NCI-H146 (cell line): ENCODE results near the gene TMEM219.
"Not testable (repeated sequence)": the region's sequence is repeated elsewhere in the genome, so short reads cannot be mapped to it uniquely, and the experiment has no call there.

Experiments used
- DNase-seq: peaks from one replicate; lab custom pipeline; 2025; lab: John Stamatoyannopoulos, UW

The TMEM219 gene

DNA sequence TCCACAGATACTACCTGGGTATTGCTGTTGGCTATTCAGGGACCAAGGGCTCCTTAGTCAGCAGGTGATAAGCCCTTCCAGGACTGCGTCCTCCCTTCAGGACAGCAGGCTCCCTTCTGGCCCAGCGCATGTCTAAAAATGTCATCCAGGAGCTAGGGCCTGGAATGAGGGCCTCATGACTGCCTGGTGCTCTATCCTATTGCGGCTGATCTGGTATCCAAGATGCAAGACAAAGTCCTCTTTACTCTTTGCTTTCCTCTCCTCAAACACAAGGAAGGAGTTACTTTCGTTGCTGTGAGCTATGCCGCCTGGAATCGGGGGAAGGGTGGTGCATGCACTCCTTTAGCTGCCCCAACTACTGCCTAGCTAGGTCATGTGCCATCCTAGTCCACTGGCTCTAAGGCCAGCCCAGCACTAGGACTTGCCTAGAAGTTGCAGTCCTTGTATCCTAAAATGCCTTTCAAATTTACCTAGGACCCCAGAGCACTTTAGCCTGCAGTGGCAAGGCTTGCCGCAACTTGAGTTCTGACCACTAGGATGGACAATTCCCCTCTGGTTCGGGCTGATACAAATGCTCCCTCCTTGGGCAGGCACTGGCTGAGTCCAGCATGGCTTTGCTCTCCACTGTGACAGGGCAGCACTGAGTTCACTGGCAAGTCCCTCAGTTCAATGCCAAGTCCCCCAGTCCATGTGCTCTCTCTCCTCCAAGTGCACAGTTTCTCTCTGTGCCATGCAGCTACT, 10.1 kb upstream of the TMEM219 start:
- no peak for DNase-seq

DNA sequence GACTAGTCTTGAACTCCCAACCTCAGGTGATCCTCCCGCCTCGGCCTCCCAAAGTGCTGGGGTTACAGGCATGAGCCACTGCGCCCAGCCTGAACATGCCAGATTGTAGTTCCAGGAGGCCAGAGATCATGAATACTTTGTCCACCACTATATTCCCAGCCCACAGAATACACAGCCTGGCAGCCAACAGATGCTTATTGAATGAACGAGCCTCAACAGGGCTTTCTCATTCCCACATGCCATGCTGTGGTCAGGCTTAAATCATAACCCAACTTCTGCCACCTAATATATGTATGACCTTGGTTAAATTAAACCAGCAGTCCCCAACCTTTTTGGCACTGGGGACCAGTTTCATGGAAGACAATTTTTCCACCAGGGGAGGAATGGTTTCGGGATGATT, 3.1 kb upstream of the TMEM219 start:
- DNase-seq: no peak

DNA sequence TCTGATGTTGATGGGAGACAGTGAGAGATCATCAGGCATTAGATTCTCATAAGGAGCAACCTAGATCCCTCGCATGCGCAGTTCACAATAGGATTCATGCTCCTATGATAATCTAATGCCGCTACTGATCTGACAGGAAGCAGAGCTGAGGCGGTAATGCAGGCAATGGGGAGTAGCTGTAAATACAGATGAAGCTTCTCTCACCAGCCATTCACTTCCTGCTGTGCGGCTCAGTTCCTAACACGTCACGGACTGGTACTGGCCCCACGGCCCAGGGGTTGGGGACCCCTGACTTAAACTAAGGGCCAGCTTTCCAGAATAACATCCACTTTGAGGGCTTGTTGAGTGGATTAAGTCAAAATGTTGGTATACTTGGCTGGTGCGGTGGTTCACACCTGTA, 2.6 kb upstream of the TMEM219 start:
- DNase-seq: no peak

DNA sequence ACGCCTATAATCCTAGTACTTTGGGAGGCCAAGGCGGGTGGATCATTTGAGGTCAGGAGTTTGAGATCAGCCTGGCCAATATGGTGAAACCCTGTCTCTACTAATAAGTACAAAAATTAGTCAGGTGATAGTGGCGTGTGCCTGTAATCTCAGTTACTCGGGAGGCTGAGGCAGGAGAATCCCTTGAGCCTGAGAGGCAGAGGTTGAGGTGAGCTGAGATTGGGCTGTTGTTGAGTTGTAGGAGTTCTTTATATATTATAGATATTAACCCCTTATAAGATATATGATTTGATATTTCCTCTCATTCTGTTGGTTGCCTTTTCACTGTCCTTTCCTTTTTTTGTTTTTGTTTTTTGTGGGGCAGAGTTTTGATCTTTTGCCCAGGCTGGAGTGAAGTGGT, 2.1 kb upstream of the TMEM219 start:
- DNase-seq: not testable (repeated sequence)

DNA sequence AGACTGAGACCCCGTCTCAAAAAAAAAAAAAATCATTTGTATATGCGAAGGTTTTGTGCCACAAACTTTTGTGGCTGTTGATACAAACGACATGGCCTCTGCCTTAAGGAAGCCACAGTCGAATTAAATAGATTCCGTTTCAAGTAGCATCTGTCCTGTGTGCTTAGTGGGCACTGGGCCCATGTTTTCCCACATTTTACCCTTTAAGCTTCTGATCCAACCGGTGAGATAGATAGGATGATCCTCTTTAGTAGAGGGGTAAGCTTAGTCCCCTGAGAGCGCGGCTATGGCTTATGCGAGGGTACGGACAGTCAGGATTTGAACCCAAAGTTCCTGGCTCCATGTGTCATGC, 776 bp upstream of the TMEM219 start:
- DNase-seq: no peak

DNA sequence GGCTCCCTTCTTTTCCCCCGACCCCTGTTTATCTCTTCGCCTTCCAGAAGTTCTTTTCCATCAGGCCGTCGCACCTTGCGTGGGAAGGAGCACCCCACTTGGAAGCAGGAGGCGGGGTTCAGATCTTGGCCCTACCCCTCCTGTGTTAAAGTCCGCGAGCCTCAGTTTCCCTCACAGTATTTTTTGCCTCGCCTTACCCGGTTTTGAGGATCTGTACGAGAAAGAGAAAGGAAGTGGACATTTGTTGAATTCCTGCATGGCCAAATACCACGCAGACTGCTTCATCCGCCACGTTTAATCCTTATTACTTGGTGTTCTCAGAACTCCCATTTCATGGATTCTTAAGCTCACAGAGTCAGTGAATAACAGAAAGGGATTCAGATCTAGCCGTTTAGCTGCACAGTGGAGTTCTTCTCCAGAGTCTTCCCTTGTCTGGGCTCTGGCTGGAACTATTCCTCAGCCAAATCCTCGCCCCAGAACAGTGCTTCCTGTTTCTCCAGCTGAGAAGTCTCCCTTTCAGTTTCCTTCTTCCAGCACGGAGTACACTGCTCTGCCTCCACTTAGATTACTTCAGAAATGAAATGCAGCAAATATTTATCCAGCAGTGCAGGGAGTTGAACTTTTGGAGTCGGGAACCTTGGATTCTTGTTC, 590 bp downstream of the TMEM219 start:
- DNase-seq: no peak

DNA sequence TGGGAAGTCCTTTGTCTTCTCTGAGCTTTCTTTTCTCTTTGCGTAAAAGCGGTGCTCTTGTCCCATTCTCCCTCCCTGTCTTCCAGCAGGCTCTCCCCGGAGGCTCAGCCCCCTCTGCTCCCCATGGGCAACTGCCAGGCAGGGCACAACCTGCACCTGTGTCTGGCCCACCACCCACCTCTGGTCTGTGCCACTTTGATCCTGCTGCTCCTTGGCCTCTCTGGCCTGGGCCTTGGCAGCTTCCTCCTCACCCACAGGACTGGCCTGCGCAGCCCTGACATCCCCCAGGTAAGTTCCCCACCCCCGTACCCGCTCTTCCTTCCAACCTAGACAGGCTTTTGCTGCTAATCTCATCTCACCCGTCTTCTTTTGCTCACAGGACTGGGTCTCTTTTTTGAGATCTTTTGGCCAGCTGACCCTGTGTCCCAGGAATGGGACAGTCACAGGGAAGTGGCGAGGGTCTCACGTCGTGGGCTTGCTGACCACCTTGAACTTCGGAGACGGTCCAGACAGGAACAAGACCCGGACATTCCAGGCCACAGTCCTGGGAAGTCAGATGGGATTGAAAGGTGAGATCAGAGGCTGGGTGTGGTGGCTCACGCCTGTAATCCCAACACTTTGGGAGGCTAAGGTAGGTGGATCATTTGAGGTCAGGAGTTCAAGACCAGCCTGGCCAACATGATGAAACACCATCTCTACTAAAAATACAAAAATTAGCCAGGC, 1.3 kb downstream of the TMEM219 start:
- no peak for DNase-seq

DNA sequence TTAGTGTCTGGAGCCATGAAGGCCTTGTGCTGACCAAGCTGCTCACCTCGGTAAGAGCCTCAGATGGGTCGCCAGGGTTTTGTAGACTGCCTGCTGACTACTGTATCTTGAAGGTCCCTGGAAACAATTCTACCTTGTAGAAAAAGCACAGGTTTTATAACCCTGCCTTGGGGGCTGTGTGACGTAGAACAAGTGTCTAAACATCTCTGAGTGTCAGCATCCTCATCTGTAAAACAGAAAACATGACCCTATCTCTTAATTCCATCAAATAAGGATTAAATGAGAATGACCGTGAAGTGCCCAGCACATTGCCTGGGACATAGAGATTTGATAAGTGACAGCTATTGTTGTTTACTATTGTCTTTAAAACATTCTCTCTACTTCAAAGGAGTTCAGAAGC, 6.3 kb downstream of the TMEM219 start:
- DNase-seq: no peak

DNA sequence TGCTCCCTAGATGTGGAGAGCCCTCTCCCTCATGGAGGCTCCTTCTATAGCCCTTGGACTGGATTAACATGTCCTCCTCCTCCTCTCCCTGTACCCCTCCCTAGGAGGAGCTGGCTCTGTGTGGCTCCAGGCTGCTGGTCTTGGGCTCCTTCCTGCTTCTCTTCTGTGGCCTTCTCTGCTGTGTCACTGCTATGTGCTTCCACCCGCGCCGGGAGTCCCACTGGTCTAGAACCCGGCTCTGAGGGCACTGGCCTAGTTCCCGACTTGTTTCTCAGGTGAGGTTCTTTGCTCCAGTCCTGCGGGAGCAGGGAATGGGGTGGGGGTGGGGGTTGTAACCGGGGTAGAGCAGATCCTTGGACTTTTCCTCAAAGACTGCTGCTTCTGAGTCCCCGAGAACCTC, 9.4 kb downstream of the TMEM219 start:
- DNase-seq: no peak

DNA sequence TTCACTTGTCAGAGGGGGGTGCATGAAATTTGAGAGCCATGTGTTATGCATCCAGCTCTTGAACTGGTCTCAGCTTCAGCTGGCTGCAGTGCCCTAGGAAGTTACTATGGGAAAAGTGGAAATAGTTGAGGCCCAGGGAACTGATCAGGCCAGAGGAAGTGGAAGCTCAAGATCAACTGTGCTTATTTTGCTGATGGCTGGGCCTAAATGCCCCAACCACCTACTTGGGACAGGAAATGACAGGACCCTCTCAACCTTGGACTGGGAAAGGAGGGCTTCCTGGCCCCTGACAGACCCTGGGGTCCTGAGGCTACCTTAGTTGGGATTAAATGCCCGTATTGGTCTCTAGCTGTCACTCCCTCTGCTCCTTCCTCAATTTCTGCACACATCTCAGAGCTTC, 10.6 kb downstream of the TMEM219 start:
- no peak for DNase-seq

DNA sequence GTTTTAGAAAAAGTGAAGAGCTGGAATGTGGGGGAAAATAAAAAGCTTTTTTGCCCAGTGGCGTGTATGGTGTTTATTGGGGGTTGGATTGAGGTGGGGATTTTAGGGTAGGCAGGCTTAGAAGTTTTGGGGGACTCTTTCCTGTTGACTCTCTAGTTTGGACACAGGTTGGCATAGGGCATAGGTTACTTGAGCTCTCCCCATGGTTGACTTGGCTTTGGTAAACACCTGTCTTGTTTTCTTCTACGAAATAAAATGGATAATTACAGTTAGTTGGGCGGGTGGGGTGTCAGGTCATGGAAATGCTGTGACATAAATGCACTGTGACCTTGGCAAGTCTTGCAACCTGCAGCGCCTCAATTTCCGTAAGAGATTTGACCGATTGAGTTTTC, 11.1 kb downstream of the TMEM219 start:
- no peak for DNase-seq

DNA sequence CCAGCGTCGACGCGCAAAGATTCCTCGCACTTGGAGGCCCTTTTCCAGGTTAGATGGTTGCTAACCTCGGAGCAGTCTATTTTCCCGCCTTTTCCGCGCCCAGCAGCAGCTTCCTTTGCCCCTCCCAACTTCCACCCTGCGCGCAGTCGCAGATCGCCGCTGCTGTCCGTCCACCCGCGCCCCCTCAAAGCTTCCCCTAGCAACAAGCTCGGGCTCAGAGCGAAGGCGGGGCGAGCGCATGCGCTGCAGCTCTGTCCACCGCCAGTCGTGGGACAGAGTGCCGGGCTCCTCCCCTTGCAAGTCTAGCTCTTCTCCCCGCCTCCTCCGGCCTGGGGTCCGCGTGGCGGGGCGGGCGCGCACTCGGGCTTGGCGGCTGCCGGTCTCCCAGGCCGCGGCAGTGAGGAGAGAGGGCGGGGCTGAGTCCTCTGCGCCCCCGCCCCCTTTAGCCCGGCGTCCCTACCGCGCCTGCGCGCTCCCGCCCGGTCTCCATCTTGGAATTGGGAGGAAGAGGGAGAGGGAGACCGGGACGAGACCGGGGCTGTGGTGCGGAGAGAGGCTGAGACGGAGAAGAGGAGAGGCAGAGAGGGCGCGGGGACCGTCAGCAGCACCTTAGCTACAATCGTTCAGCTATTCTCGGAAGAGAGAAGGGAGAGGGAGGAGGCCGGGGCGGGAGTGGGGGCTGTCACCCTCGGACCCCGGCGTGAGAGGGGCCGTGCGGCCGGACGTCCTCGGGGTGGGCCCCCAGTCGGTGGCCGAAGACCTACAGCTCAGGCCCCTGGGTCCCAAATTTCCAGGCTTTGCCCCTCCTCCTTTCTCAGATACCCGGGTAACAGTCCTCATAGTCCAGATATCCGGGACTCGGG, 11.7 kb downstream of the TMEM219 start, which contains the start of gene TAOK2:
TSS of gene TAOK2 (plus strand) at position 485 of the 863 bp plus-strand sequence. CDS start 3,905 bp downstream, outside the sequence.
- DNase-seq: peak; percentile 100

DNA sequence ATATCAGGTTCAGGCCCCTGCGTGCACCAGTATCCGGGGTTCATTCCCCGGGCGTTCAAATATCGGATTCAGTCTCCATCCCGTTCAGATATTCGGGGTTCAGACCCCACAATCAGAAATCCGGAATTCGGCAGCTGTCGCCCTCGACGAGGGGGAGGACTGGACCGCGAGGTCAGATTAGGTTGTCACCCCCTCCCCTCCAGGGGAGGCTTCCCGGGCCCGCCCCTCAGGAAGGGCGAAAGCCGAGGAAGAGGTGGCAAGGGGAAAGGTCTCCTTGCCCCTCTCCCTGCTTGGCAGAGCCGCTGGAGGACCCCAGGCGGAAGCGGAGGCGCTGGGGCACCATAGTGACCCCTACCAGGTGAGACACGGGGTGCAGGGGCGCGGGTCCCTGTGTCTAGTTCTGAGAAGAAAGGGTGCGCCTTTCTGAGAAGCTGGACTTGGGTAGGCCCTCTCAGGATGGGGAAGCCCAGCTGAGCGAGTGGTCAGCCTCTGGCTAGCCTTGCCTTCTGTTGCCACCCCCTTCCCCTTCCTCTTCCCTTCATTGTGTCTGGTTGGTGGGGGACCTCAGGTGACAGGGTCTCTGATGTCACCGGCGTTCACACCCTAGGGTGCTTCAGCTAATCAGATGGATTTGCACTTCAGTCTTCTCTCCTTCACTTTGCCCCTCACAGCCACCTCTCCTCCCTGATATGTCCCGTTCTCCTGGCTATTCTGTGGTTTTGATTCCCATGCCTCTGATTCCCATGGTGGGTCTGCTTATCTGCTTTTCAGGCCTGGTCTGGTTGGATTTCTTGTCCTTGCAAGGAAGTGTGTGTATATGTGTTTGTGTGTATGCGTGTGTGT, 12.6 kb downstream of the TMEM219 start:
- peak; percentile 44 for DNase-seq

DNA sequence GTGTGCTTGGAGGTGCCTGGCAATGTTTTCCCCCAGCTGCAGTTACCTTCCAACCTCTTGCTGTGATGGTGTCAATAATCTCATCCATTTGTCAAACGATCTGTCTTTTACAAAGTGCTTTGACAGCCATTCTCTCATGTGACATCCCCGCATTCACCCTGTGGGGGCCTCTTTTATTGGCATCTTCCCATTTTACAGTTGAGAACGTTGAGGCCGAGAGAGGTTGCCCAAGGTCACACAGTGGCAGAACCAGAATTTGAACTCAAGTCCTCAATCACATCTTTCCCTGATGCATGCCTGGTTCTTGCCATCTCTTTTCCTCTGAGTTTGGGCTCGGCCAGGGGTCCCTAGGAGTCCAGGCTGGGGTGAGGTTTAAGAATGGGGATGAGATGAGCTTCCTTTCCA, 13.3 kb downstream of the TMEM219 start:
- DNase-seq: no peak

DNA sequence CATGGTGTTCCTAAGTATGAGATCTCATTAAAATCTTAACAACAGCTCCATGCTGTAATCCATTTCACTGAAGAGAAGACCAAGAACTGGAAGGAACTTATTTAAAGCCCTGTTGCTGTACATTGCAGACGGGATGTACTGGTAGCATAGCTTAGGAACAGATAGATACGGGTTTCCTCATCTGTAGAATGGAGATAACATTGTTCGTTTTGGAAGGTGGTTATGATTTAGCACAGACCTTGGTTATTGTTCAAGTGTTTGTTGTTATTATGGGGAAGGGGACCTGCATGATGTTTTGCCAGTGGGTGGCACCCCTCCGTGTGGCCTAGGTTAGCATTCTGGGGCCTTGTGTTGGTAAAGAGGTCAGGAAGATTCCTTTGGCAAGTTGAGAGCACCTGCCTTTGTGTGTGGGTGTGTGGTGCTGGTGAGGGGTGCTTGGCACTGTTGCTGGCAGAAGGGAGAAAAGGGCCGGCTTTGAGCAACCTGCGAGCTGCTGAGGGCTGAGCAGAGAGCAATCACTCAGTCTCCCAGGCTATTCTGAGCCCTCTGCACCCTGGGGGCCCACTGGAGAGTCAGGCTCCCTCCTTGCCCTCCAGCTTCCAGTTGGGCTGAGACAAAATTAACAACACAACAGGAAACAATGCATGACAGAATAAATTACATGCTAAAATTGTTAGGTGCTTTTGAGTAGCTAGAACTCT, 14.1 kb downstream of the TMEM219 start:
- no peak for DNase-seq

DNA sequence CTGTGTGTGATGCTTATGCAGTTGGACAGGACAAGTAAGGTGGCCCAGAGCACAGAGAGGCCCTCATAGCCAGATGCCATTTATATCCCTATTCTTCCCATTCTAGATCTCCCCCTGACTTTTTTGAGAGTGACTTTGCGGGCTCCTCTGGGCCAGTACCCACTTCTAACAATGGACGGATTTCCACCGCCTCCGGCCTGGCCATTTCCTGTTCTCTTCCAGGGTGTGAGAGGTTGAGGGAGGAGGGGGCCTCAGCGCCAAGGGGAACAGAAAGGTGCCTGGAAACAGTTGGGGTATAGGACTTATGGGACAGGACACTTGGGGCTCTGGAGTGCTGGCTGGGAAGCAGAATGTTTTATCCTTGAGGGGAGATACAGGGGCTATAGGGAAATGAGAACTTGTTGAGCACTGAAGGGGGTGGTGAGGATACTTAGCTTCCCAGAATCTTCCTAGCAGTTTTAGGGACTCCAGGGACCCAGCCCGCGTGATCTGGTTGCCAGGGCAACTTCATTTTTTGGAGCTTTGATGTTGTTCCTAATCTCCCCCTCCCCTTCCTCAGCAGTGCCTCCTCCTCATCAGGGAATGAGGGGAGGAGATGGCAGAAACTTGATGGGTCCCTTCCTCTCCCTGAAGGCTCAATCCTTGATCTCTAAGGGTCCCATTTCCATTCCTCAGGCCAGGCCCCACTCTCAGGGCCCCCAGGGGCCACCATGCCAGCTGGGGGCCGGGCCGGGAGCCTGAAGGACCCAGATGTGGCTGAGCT, 15.4 kb downstream of the TMEM219 start:
- DNase-seq: no peak

DNA sequence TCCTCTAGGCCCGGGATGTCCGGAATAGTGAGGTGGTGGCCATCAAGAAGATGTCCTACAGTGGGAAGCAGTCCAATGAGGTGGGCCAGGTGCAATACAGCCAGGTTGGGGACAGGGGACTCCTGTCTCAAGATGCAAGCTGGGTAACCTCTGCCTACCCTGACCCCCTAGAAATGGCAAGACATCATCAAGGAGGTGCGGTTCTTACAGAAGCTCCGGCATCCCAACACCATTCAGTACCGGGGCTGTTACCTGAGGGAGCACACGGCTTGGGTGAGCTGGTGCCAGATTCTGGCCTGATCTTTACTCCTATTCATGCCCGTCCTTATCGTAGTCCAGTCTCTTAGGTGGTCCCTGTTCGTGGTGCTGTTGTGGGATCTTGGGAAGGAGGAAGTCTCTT, 16.2 kb downstream of the TMEM219 start:
- no peak for DNase-seq

DNA sequence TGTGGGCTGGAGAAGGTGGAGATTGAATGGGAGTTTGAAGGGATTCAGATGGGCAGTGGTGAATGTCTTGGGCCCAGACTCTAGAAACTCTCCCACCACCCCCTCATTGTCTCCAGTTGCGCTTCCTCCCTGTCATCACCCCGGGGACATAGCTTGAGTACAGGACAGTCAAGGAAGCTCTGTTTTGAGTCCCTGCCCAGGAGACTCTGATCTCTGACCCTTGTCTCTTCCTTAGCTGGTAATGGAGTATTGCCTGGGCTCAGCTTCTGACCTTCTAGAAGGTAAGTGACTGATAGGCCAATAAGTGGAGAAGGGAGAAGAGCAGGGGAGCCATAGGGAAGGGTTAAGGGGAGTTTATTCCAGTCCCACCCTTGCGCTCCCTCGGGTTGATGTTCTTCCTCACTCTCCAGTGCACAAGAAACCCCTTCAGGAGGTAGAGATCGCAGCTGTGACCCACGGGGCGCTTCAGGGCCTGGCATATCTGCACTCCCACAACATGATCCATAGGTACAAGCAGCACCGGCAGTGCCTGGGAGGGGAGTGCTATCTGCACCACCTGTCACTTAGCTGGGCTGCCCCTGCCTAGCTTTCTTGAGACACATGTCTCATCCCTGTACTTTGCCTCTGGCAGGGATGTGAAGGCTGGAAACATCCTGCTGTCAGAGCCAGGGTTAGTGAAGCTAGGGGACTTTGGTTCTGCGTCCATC, 16.8 kb downstream of the TMEM219 start:
- no peak for DNase-seq
